ENCODE data around the gene UCKL1.
"Not testable (repeated sequence)": the region's sequence is repeated elsewhere in the genome, so short reads cannot be mapped to it uniquely, and the experiment has no call there.

UCKL1 gene

DNA sequence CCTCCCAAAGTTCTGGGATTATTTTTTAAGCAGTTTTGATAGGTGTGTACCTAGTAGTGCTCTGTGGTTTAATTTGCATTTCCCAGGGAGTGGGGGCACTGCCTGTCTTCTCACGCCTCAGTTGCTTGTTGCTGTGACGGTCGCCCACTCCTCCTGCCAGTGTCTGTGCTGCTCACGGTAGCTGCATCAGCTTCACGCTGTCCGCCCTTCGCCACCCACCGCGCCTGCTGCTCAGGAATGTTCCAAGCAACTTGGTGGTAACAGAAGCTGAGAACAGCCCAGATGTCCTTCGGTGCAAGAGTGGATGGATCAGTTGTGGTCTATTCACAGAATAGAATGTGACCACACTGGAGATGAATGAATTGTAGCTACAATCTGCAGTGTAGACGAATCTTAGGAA is 38.4 kb downstream of the UCKL1 start:
- no peak for DNase-seq

DNA sequence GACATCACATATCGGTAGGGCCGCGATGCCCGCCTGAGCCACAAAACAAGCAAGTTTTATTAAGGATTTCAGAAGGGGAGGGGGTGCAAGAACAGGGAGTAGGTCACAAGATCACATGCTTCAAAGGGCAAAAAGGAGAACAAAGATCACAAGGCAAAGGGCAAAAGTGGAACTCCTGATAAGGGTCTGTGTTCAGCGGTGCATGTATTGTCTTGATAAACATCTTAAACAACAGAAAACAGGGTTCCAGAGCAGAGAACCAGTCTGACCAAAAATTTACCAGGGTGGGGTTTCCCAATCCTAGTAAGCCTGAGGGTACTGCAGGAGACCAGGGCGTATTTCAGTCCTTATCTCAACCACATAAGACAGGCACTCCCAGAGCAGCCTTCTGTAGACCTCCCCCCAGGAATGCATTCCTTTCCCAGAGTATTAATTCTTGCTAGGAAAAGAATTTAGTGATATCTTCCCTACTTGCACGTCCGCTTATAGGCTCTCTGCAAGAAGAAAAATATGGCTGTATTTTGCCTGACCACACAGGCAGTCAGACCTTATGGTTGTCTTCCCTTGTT is 39.8 kb downstream of the UCKL1 start:
- DNase-seq, result not testable (repeated sequence)

DNA sequence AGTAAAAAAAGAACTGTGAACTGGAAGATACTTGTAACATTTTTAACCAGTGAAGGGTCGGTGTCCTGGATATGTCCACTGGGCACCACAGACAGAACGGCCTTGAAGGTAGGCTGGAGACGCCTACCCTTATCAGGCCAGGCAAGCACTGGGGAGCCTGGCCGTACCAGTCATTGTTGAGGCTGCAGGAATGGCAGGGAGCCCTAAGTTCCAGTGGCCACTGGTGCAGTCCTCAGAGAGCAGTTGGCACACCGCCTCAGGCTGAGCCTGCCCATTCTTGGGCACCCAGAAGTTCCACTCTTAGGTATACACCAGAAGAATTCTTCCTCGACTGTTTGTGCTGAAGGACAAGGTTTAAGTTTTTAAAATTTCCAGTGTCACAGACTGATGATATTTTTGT is 40.7 kb downstream of the UCKL1 start:
- no peak for DNase-seq

DNA sequence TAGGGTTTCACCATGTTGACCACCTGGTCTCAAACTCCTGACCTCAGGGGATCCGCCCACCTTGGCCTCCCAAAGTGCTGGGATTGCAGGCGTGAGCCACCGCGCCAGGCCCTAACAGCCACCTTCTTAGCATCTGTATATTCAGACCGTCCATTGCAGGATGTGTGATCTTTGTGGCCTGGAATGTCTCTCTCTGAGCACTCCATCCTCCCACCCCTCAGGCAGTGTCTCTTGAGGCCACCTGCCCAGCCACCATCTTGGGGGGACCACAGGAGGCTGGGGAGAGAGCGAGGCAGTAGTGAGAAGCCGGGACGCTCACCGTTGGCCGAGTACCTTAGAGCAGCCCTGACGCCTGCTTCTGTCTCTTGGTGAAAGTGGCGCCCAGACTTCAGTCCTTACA is 42.4 kb downstream of the UCKL1 start:
- no peak for DNase-seq

DNA sequence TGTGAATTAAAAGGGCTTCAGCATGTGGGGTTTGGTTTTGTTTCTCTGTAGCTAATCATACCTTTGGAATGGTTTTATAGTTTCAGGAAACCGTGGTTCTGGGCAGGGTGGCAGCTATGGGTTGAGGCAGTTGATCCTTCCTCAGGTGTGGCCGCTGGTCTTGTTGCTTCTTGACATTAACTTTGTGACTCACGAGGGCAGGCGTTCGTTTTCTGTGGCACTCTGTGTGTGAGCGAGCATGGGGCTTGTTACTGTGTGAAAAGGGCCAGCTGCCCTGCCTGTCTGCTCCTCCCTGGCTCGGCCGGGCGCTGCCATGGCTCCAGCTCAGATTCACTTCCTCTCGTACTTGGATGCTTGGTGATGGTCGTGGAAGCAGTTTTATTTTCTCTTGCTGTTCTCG is 45.0 kb downstream of the UCKL1 start:
- DNase-seq, result no peak

DNA sequence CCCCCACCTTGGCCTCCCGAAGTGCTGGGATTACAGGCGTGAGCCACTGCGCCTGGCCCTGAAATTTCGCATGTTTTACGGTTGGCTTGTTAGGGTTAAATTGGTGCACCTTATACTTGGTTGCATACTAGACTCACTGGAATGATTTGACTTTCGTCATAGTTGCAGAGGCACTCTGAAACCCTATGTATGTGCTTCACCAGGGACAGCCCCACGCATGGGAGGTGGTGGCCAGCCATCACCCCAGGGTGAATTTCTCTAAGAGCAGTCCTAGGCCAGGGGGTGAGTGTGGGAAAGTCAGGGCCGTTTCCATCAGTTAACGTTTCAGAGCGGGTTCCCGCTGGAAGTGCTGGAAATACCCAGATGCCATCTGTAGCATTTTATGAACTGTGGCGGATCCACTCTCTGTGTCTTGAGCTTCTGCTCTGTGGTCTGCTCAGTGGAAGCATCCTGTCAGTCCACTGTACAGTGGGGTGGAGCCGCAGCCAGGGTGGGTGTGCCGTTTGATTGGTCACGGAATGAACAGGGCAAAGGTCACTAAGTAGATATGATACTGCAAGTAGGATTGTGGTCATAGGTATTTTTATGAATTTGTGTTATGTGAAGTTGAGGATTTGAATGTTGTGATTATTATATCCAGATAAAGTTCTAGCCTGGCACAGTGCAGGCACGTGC is 48.1 kb downstream of the UCKL1 start:
- DNase-seq, result no peak

DNA sequence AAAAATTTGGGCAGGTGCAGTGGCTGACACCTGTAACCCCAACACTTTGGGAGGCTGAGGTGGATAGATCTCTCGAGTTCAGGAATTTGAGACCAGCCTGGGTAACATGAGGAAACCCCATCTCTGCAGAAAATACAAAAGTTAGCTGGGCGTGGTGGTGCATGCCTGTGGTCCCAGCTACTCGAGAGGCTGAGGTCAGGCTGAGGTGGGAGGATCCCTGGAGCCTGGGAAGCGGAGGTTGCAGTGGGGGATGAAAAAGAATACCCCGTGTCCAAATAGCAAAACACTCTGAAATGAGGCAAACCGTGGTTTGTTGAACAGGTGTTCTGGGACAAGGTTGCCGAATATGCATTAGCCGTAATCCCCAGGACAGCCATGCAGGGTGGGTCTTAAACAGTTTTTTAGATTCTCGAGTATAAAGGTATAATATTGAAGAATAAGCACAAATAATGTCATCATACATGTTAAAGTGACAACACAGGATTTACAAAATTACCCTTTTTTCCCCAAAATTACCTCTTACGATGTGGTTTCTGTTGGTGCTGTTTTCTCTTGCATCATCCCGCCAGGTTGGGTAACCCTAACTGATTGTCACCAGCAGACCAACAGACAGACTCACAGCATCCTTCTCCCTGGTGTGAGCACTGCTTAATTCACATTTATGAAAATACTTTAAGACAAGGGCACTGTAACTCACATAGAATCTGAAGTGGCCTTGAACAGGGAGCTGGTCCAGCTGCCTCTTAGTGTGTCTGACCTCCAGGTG is 52.2 kb downstream of the UCKL1 start:
- DNase-seq, result no peak

DNA sequence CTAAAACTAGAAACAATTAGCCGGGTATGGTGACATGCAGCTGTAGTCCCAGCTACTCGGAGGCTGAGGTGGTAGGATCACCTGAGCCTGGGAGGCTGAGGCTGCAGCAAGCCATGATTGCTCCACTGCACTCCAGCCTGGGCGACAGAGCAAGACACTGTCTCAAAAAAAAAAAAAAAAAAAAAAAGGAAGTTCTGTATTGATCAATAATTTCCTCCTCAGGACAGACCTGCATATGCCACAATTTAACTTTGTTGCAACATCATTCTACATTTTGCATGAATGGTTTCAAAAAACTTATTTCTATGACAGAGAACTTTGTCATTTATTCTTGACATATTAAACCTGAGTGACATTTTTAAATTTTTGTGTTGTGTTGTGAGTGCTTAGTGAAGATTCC is 55.8 kb downstream of the UCKL1 start:
- DNase-seq, result no peak

DNA sequence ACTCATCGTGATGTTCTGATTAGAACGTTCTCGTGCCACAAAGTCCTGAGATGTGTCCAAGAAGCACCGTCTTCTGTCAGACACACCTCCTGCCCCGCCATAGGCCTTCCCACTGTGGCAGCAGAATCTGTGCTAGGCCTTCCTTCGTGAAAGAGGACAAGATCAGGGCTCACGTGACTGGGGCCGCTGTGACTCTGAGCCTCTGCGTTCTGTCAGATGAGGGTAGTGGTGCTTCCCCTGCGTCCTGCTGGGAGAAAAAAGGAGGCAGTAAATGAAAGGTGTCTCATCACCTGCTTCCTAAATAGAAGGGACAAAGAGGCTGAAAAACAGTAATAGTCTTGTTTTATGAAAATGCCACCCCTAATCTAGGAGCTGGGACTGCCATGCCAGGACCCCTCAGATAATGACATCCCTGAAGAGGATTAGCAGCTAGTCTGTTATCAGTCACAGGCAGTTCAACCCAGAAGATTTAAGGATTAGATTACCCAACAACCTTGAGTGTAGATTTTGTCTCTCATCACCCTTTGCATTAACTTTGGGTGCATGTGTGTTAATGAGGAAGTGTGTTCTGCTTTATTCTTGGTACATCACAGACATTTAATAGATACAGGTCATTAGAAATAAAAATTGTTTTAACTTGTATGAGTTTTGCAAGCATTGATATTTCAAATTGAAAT is 57.2 kb downstream of the UCKL1 start:
- no peak for DNase-seq

DNA sequence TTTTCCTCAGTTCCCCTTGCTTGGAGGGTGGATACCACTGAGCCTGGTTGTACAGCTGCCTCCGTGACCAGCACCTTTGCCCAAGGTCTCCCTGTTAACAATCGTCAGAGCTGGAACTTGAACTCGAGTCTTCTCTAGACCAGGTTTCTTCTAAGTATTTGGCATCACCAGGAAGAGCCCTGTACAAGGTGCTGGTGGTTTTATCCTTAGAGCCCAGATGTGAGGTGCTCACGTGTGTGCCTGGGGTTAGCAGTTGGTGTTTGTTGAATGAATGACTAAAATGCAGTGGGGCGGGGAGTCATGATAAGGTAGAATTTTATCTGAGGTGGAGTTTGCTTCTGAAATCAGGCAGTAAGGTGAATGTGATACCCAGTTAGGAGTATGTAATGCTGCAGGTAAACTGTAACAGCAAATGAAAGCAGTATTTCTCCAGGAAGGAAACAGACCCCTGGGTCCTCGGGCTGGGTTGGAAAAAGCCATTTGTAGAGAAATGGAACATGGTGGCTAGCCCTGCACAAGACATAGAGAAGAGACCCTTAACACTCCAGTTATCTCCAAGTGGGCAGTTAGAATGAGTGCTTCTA is 58.1 kb downstream of the UCKL1 start:
- no peak for DNase-seq

DNA sequence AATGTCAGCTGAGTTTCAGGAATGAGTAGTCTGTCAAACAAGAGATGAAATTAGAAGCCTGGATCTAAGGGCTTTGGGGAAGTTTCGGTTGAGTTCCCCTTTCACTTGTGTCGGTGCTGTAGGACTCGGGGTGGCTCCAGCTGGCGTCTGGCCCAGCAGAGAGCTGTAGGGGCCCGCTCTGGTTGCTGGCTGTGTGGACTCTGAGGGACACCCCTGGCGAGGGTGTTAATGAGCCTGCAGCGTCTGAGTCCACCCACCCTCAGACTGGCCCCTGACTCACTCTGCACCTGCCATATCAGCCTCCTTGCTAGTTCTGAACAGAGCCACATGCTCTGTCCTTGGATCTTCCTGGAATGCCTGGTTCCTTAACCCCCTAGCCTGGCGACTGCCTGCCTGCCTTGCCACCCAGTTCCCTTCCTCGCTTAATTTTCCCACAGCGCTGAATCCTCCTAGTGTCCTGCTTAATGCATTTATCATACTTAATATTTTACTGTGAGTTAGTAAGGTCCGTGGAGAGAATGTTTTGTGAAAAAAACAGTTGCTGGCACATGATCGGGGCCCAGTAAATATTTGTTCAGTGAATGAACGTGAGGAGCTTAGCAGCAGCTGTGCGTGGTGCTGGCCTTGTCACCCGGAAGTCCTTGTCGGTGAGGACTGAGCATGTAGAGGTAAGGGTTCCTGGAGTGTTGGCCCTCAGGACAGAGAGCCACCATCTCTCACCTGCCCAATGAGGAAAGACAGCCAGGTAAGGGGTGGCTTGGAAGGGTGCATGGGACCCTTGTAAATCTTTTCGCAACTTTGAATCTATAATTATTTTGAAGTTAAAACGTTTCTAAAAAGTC is 59.7 kb downstream of the UCKL1 start:
- DNase-seq, result peak in 1 of 2 donors; percentile 19

DNA sequence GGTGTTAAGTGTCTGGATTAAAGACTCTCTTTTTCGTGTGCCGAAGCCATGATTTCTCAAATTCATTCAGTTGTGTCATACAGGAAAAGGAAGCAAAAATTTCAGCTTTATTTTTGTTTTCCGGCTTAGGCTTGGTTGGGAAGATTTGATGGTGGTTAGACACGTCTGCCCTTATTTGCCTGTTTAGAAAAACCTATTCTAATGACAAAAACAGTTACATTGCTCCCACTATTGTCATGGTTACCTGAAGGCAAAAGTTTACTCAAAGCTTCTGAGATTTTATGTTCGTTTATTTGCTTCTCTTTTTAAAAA is 60.3 kb downstream of the UCKL1 start:
- no peak for DNase-seq

DNA sequence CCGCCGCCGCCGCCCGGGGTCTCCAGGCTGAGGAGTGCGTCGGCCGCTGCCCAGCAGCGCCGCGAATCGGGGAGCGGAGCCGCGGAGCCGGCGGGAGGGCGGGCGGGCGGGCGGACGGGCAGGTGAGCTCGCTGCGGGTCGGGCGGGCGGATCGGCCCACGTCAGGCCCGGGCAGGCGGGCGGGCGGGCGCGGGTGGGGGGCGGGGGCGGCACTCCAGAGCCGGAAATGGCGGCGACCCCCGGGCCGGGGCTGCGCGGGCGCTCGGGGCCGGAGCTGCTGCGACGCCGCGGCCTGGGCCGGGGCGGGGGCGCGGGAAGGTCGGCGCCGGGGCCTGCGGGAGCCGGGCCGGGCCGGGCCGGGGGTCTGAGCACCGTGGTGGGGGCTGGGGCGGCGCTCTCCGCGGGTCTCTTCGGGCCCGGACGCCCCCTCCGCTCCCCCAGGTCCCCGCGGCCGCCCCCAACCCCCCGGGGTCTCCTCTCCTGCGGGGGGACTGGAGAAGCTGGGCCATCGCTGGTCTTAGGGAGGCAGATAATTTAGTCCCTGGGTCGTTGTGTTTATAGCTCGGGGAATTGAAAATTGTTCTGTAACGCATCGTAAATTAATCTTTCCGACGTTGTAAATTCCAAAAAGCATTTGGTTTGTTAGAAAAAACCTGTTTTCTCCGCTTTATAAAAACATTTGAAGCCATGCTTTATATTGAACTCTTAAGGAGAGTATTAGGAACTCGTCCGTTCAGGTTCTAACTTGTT is 60.8 kb downstream of the UCKL1 start:
- DNase-seq, result no peak

DNA sequence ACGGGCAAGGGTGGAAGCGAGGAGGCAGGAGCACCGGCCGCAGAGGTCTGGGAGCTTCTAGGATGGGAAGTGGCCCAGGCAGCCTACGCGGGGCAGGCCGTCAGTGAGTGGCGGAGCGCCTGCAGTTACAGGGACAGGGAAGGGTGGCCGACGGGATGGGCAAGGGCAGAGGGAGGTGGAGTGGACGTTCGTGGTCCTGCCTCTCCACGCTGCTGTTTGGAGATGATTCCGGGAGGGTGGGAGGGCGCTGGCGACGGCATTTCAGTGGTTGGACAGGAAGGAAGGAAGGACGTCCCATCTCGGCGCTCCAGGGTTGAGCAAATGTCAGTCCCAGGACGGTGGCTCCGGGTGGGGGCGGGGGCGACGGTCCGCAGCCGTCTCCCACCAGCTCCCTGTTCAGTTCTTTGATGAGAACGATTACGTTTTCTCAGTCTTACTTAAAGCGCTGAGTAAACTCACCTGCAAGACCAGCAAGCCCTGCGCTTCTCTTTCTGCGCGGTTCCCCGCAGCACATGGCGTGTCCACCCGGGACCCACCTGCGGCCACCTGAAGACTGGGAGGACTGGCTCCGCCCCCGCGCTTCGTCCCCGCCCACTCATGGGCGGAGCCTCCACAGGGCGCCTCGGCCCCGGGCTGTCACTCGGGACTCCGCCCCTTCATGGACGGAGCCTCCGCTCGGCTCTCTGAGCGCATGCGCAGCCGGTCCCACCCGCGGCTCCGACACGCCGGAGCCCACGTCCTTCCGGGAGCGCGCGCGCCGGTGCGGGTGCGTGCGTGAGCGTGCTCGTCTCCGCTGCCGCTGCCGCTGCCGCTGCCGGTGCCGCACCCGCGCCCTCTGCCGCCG is 61.6 kb downstream of the UCKL1 start, which contains the start of gene DNAJC5:
TSS of gene DNAJC5 (plus strand) at position 769 of the 844 bp plus-strand sequence. CDS start 33,220 bp downstream, outside the sequence.
- DNase-seq, result peak; percentile 94 to 95

DNA sequence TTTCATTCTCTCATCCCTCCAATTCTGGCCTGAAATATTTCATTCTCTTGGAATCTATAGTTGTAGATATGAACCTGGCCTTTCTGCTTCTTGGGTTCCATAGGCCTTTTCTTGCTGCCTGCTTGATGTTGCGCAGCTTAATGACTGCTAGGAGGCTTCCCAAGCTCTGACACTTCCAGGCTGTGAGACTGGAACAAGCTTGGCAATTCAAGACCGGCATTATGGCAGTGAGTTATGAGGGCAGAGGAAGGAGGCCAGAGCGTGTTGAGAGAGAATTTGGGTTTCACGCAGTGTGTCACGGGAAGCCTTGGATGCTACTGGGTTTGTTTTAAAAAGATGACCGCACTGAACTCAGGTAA is 62.2 kb downstream of the UCKL1 start:
- DNase-seq, result no peak

DNA sequence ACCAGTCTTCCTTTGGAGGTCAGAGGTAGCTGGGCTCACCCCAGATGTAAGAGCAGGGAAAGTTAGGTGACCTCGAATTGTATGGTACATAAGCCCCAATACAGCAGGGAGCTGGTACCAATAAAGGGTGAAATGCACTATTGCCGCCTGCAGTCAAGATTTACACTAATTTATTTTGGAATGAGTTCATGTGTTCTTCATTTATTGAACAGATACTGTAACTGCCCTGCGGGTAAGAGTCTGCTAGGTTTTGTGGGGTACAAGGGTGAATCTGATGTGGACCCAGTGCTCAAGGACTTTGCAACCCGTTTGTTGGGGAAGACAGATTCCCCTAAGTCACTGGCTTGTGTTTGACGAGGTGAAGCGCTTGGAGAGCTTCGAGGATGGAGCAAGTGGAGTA is 63.8 kb downstream of the UCKL1 start:
- no peak for DNase-seq

DNA sequence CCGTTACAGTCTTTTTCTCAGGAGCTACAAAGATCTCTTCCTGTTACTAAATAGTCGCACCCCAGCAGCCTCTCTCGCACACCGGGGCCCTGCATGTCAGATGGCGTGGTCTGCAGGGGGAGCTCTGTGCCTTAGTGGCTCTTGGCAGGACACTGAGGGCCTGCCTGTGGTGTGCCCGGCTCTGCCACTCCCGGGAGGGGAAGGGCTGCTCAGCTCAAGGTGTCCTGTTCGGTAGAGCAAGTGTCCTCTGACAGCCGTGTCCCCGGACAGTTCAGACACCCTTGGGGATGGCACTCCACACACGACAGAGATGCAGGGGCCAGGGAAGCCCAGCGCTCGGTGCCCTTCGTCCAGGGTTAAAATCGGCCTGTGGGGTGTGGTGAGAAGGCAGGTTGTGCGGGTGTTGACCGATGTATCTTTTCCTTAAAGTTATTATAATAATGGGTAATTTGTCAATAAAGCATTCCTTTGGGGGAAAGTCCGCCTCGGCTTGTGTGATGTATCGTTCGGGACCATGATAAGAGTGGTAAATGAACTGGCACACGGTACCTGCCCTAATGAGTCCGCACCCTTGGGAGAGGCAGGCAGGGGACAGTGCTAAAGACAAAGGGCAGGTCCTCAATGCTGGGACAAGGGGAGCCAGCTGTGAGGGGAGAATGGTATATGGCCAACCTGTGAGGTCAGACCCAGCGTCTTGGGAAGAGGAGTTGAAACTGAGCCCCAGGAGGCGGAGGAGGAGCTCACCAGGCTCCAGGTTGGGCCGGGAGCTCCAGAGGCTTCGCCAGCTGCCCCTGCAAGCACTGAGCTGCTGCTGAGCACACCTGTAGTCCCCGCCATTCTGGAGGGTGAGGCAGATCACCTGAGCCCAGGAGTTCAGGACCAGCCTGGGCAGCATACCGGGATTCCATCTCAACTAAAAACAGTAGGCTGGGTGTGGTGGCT is 64.9 kb downstream of the UCKL1 start:
- no peak for DNase-seq

DNA sequence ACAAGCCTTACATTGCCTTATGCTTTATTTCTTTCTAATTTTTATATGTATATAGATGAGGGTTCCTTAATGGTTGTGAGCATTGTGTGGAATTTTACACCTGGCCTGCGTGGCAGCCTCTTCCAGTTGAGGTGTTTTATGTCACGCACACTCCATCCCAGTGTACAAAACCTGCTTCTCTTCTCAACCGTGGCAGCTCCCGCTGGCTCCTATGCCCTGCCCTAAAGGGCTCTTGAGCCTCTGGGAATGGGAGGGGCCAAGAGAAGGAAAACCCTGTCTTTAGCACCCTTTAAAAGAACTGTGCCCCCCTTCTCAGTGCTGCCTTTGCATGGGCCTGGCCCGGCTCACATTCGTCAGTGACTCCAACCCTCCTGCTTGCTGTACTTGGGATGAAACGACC is 65.6 kb downstream of the UCKL1 start:
- no peak for DNase-seq

DNA sequence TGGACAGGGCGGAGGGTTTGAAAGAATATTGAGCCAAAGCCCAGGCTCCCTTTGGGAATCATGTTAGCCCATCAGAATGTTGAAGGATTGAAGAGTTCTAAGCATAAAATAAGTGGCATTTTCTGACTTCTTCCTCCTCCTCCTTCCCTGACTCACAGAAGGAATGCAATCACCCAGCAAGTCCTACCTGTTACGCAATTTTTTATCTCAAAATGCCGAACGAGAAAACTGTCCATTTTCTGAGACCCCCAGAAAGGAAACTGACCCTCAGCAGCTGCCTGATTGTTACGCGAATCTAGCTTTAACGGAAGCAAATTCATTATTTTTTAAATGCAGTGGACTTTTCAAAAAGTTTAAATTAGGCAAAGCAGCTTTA is 66.0 kb downstream of the UCKL1 start:
- no peak for DNase-seq

Data from stimulated activated CD4-positive, alpha-beta T cell treated with anti-CD3 and anti-CD28 coated beads, Interleukin-2, amount 100 ng/mL, for 48 hours (primary cell).